Subcutaneous abdominal adipose tissue (tissue), 5 donors: ENCODE results near the gene CBR4.

Experiments
- H3K27ac ChIP-seq: one replicate; pipeline ENCODE4 v1.7.0; 2013; ENCODE audit warnings: low read depth, mild to moderate bottlenecking, inconsistent platforms, low read length, moderate library complexity
- H3K27me3 ChIP-seq, 5 donors: one replicate each; pipeline ENCODE4 v1.7.0; 2013; ENCODE audit warnings: low read length in 5 of 5, inconsistent platforms in 1 of 5; ENCODE audit not compliant: control insufficient read depth in 5 of 5, insufficient read depth in 4 of 5
- H3K36me3 ChIP-seq, 5 donors: one replicate each; pipeline ENCODE4 v1.7.0; 2013; ENCODE audit warnings: low read length in 5 of 5; ENCODE audit not compliant: control insufficient read depth in 5 of 5, insufficient read depth in 5 of 5
- H3K4me1 ChIP-seq, 5 donors: one replicate each; pipeline ENCODE4 v1.7.0; 2013; ENCODE audit warnings: low read length in 5 of 5, mild to moderate bottlenecking in 3 of 5, moderate library complexity in 1 of 5; ENCODE audit not compliant: control insufficient read depth in 5 of 5, insufficient read depth in 5 of 5
- H3K4me3 ChIP-seq, 5 donors: one replicate each; pipeline ENCODE4 v1.7.0; 2013; ENCODE audit warnings: low read length in 5 of 5, low read depth in 1 of 5
- H3K9ac ChIP-seq, 5 donors: one replicate each; pipeline ENCODE4 v1.7.0; 2013; ENCODE audit warnings: low read length in 5 of 5, mild to moderate bottlenecking in 4 of 5, moderate library complexity in 3 of 5
- H3K9me3 ChIP-seq, 5 donors: one replicate each; pipeline ENCODE4 v1.7.0; 2013; ENCODE audit warnings: low read length in 5 of 5; ENCODE audit not compliant: control insufficient read depth in 5 of 5
- donor health status: healthy.
- donor health status: healthy.
- donor health status: healthy.
- donor health status: healthy.
- donor health status: healthy.

CBR4 gene

GRCh38 chr4:169033660-169034059 is 23.6 kb upstream of the CBR4 start:
- H3K36me3 ChIP-seq, result no peaks in the 10 kb centered on the region
- no peak overlapping the region for H3K27ac ChIP-seq
- no peaks in the 10 kb centered on the region for H3K4me1 ChIP-seq
- H3K27me3 ChIP-seq, result no peaks in the 10 kb centered on the region
- no peak overlapping the region for H3K9ac ChIP-seq
- no peaks in the 10 kb centered on the region for H3K9me3 ChIP-seq
- H3K4me3 ChIP-seq, result no peak overlapping the region

GRCh38 chr4:169032883-169033645 is 23.0 kb upstream of the CBR4 start:
- Histone ChIP-seq H3K4me1 (no peaks in the 10 kb centered on the region), H3K9me3 (no peaks in the 10 kb centered on the region), H3K27me3 (no peaks in the 10 kb centered on the region), H3K36me3 (no peaks in the 10 kb centered on the region), H3K4me3 (no peak overlapping the region), H3K9ac (no peak overlapping the region), H3K27ac (no peak overlapping the region)

GRCh38 chr4:169032194-169032593 is 22.1 kb upstream of the CBR4 start:
- Histone ChIP-seq H3K27ac (no peak overlapping the region), H3K9me3 (no peaks in the 10 kb centered on the region), H3K4me3 (no peak overlapping the region)

GRCh38 chr4:169031392-169031791 is 21.3 kb upstream of the CBR4 start:
- Histone ChIP-seq H3K27ac (no peak overlapping the region), H3K9ac (no peak overlapping the region), H3K4me3 (no peak overlapping the region), H3K27me3 (no peaks in the 10 kb centered on the region), H3K4me1 (no peaks in the 10 kb centered on the region), H3K9me3 (no peaks in the 10 kb centered on the region), H3K36me3 (no peaks in the 10 kb centered on the region)

More at GRCh38 chr4:169032194-169032593, 22.1 kb upstream of the CBR4 start:
- Histone ChIP-seq H3K27me3 (no peaks in the 10 kb centered on the region), H3K9ac (no peak overlapping the region), H3K36me3 (no peaks in the 10 kb centered on the region), H3K4me1 (no peaks in the 10 kb centered on the region)

GRCh38 chr4:169030562-169030982 is 20.5 kb upstream of the CBR4 start:
- no peaks in the 10 kb centered on the region for H3K36me3 ChIP-seq
- H3K9me3 ChIP-seq, result no peaks in the 10 kb centered on the region
- no peak overlapping the region for H3K4me3 ChIP-seq
- H3K9ac ChIP-seq, result no peak overlapping the region
- H3K4me1 ChIP-seq, result no peaks in the 10 kb centered on the region
- H3K27ac ChIP-seq, result no peak overlapping the region
- no peaks in the 10 kb centered on the region for H3K27me3 ChIP-seq

GRCh38 chr4:169029947-169030346 is 19.9 kb upstream of the CBR4 start:
- Histone ChIP-seq H3K27me3 (no peaks in the 10 kb centered on the region), H3K36me3 (no peaks in the 10 kb centered on the region), H3K9me3 (no peaks in the 10 kb centered on the region), H3K4me1 (peaks cover 0 to 3% (median 0%) of the 10 kb centered on the region in 5 donors), H3K27ac (no peak overlapping the region), H3K4me3 (no peak overlapping the region), H3K9ac (no peak overlapping the region)

- H3K27me3 ChIP-seq, result no peaks in the 10 kb centered on the region
- H3K36me3 ChIP-seq, result no peaks in the 10 kb centered on the region
- peaks cover 0 to 3% (median 0%) of the 10 kb centered on the region in 5 donors for H3K4me1 ChIP-seq
- no peak overlapping the region for H3K27ac ChIP-seq
- H3K4me3 ChIP-seq, result no peak overlapping the region
- H3K9me3 ChIP-seq, result no peaks in the 10 kb centered on the region
- no peak overlapping the region for H3K9ac ChIP-seq
Measured at GRCh38 chr4:169027663-169028062, 17.6 kb upstream of the CBR4 start.

- Histone ChIP-seq H3K4me1 (peaks cover 0 to 3% (median 0%) of the 10 kb centered on the region in 5 donors), H3K9me3 (no peaks in the 10 kb centered on the region), H3K36me3 (no peaks in the 10 kb centered on the region), H3K27me3 (no peaks in the 10 kb centered on the region), H3K4me3 (no peak overlapping the region), H3K27ac (no peak overlapping the region), H3K9ac (no peak overlapping the region)
Measured at GRCh38 chr4:169025184-169025583, 15.1 kb upstream of the CBR4 start.

- H3K27me3 ChIP-seq, result no peaks in the 10 kb centered on the region
- no peaks in the 10 kb centered on the region for H3K9me3 ChIP-seq
- H3K36me3 ChIP-seq, result no peaks in the 10 kb centered on the region
- no peak overlapping the region for H3K27ac ChIP-seq
- peaks cover 0 to 3% (median 0%) of the 10 kb centered on the region in 5 donors for H3K4me1 ChIP-seq
- H3K4me3 ChIP-seq, result no peak overlapping the region
- H3K9ac ChIP-seq, result no peak overlapping the region
Measured at GRCh38 chr4:169024762-169025161, 14.7 kb upstream of the CBR4 start.

GRCh38 chr4:169018406-169018805 is 8.4 kb upstream of the CBR4 start:
- H3K9ac ChIP-seq, result no peak overlapping the region
- H3K27ac ChIP-seq, result no peak overlapping the region
- H3K36me3 ChIP-seq, result no peaks in the 10 kb centered on the region
- no peaks in the 10 kb centered on the region for H3K9me3 ChIP-seq
- no peak overlapping the region for H3K4me3 ChIP-seq
- no peaks in the 10 kb centered on the region for H3K27me3 ChIP-seq
- H3K4me1 ChIP-seq, result peaks cover 5 to 13% (median 10%) of the 10 kb centered on the region in 5 donors
